Measurements from ENCODE around the gene SLC30A3. TPM values are rescaled to one million over a fixed set of nuclear protein-coding genes. Genes with fewer than 3 reads are reported as not detected.

The SLC30A3 gene
- total and polyA plus RNA-seq, 2 of the 4 experiments (the other 2 are of a cell fraction), result 0.15 TPM; not detected in 1

GRCh38 chr2:27264753-27265535, 2.1 kb upstream of the SLC30A3 start (continued):
- no peak for TF ChIP-seq CEBPB (IDR thresholded peaks at IDR 0.05; ENCODE audit: low read depth, low read length)

- TF ChIP-seq BHLHE40 (IDR thresholded peaks at IDR 0.05; ENCODE audit: low read depth, low read length) (peak; percentile 37; the same call in 1 of the 2 replicates), MAFK (IDR thresholded peaks at IDR 0.05; ENCODE audit: low read depth, low read length) (no peak)
- no peak overlapping the region; the same call in 1 of the 2 replicates for H3K4me3 ChIP-seq (ENCODE audit: insufficient read depth, low read depth, low read length)
- intact Hi-C loops (cut with micrococcal nuclease) (no loop called here), in situ Hi-C loops (cut with MboI; ENCODE audit: low sequenced_read_pairs) (no loop called here), dilution Hi-C loops (cut with HindIII; ENCODE audit: low sequenced_read_pairs, unreplicated experiment) (no loop called here)
- peak overlapping the region; percentile 77; the same call in 1 of the 2 replicates for H3K23ac ChIP-seq (ENCODE audit: low read depth, low read length)
- H3K4ac ChIP-seq (ENCODE audit: low read depth, low read length), result no peak overlapping the region
- H3K4me2 ChIP-seq (ENCODE audit: low read depth, low read length), result peak overlapping the region; percentile 83; the same call in 1 of the 2 replicates
- ChIA-PET CTCF (interaction anchor here (0.7 to 2.8 kb wide), 5 partner anchors 9 to 39 kb away, joined by 3 to 8 read pairs (median 5); no protein-coding TSS in a partner anchor), POLR2A (ENCODE audit: unreplicated experiment) (no interaction called here)
- no peak overlapping the region for H4K8ac ChIP-seq (ENCODE audit: low read depth in 2 of 2, low read length in 2 of 2)
- no peak overlapping the region for H3K14ac ChIP-seq (replicated peaks; ENCODE audit: low read depth, low read length)
- H3K27ac ChIP-seq (ENCODE audit: insufficient read depth, low read length), result no peak overlapping the region
- no peaks in the 10 kb centered on the region; the same call in 1 of the 2 replicates for H3K9me3 ChIP-seq (ENCODE audit: control insufficient read depth, insufficient read depth, low read length)
- no peak overlapping the region for H3K9ac ChIP-seq (ENCODE audit: low read depth, low read length)
- H3K36me3 ChIP-seq (ENCODE audit: control insufficient read depth, insufficient read depth, low read length), result no peaks in the 10 kb centered on the region
- BruUV-seq (replicated peaks), result no TSS peak
- 0% methylated on average over 3 of the region's 38 CpGs; no CpG with 5 or more reads in 1 of the 2 experiments for WGBS, 2 experiments (ENCODE audit: extremely low coverage in 2 of 2, insufficient read length in 1 of 2)
- DNase-seq, result no peak
- H3K4me1 ChIP-seq (ENCODE audit: control insufficient read depth, insufficient read depth, low read length), result peaks cover 4% of the 10 kb centered on the region; the same call in 1 of the 2 replicates
- H2BK120ac ChIP-seq (ENCODE audit: low read depth, low read length), result no peak overlapping the region
- ATAC-seq (ENCODE audit: low read depth), result no peak
- no peak overlapping the region for H3K18ac ChIP-seq (ENCODE audit: low read depth, low read length)
- no peak overlapping the region for H2AK5ac ChIP-seq (ENCODE audit: low read depth, low read length)
- H3K9me1 ChIP-seq (ENCODE audit: insufficient read depth, low read length), result no peaks in the 10 kb centered on the region
- H4K20me1 ChIP-seq (ENCODE audit: insufficient read depth, low read length), result no peaks in the 10 kb centered on the region
- no peak overlapping the region for H4K5ac ChIP-seq (ENCODE audit: low read depth, low read length)
- no peak overlapping the region for H4K91ac ChIP-seq (ENCODE audit: insufficient read depth, low read depth, low read length)
- H2AK9ac ChIP-seq (replicated peaks; ENCODE audit: low read depth, low read length, poor library complexity), result peak overlapping the region; percentile 29
- H2BK20ac ChIP-seq (ENCODE audit: low read depth, low read length), result no peak overlapping the region
- no peaks in the 10 kb centered on the region for H3K79me1 ChIP-seq (ENCODE audit: low read depth in 1 of 2, low read length in 2 of 2)
- no peak overlapping the region for H2BK15ac ChIP-seq (ENCODE audit: low read depth, low read length)
- peaks cover 82% of the 10 kb centered on the region for H3K27me3 ChIP-seq (ENCODE audit: control insufficient read depth, insufficient read depth, low read length)
- no peak overlapping the region for H2BK5ac ChIP-seq (ENCODE audit: low read depth, low read length, poor library complexity, severe bottlenecking)
- H2AFZ ChIP-seq (replicated peaks; ENCODE audit: low read length, poor library complexity), result peak overlapping the region; percentile 92
- no peak overlapping the region for H3K56ac ChIP-seq (ENCODE audit: extremely low read depth, insufficient read depth, low read length)
Observed at GRCh38 chr2:27264253-27264752, 1.5 kb upstream of the SLC30A3 start.

Measured in IMR-90 (cell line).